ENCODE measurements around the gene MSRB1. TPM values are rescaled to one million over a fixed set of nuclear protein-coding genes. Genes with fewer than 3 reads are reported as not detected.

The MSRB1 gene
- total and polyA plus RNA-seq, 2 of the 13 experiments (the other 11 are each of a cell fraction or from before 2014, with no cell fraction given): 32.1 to 75.4 TPM

DNA sequence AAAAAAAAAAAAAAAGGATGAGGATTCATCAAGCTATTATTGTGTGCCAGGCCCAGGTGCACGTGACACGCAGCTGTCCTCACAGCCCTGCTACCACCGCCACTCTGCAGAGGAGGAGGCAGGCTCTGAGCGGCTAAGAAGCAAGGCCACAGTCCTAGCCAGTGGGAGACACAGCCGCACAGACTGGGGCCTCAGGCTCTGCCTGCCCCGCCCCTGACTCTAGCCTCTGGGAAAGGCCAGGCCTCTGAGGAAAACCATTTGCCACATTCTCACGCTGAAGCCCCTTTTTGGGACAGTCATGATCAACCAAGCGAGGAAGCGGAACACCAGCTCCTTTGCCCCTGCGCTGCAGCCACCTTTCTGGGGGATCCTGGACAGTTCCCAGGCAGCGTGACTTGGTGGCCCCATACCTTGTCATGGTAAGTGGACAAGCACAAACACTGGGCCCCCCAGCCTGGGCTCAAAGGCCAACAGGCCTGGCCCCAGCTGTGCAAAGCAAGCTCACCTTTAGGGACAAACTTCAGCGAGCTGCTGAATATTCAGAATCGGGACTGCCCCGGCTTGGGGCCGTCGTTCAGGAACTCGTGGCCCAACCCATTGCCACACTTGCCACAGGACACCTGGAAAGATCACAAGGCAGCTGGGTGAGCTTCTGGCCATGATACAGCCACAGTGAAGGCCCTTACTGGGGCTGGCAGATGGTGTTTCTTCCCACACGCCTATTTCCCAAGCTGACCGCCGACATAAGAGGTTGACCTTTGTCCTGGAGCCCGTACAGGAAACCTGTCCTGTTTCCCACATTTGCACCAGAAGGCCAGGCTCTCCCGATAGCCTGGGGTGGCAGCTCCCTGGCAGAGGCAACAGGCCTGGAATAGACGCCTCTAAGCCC, 2.5 kb downstream of the MSRB1 start (continued):
- TF ChIP-seq, protein P1, sequence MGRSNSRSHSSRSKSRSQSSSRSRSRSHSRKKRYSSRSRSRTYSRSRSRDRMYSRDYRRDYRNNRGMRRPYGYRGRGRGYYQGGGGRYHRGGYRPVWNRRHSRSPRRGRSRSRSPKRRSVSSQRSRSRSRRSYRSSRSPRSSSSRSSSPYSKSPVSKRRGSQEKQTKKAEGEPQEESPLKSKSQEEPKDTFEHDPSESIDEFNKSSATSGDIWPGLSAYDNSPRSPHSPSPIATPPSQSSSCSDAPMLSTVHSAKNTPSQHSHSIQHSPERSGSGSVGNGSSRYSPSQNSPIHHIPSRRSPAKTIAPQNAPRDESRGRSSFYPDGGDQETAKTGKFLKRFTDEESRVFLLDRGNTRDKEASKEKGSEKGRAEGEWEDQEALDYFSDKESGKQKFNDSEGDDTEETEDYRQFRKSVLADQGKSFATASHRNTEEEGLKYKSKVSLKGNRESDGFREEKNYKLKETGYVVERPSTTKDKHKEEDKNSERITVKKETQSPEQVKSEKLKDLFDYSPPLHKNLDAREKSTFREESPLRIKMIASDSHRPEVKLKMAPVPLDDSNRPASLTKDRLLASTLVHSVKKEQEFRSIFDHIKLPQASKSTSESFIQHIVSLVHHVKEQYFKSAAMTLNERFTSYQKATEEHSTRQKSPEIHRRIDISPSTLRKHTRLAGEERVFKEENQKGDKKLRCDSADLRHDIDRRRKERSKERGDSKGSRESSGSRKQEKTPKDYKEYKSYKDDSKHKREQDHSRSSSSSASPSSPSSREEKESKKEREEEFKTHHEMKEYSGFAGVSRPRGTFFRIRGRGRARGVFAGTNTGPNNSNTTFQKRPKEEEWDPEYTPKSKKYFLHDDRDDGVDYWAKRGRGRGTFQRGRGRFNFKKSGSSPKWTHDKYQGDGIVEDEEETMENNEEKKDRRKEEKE (IDR thresholded peaks at IDR 0.05): no peak
- no peak for TF ChIP-seq JARID2 (CRISPR knock-in tag; IDR thresholded peaks at IDR 0.05; ENCODE audit: insufficient replicate concordance)
- TF ChIP-seq, protein P2, sequence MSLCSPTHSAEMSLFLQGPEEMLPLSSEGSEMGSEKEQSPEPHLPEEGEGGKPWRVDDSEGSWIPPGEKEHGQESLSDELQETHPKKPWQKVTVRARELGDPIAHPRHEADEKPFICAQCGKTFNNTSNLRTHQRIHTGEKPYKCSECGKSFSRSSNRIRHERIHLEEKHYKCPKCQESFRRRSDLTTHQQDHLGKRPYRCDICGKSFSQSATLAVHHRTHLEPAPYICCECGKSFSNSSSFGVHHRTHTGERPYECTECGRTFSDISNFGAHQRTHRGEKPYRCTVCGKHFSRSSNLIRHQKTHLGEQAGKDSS (CRISPR knock-in tag; IDR thresholded peaks at IDR 0.05; ENCODE audit: borderline replicate concordance, low read depth): peak; percentile 35; the same call in 1 of the 2 replicates
- TF ChIP-seq, protein P3, sequence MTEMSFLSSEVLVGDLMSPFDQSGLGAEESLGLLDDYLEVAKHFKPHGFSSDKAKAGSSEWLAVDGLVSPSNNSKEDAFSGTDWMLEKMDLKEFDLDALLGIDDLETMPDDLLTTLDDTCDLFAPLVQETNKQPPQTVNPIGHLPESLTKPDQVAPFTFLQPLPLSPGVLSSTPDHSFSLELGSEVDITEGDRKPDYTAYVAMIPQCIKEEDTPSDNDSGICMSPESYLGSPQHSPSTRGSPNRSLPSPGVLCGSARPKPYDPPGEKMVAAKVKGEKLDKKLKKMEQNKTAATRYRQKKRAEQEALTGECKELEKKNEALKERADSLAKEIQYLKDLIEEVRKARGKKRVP (CRISPR knock-in tag; IDR thresholded peaks at IDR 0.05): peak in 1 of 2 experiments; percentile 58; a peak in 1 of 4 replicates
- peak; percentile 19 to 75; a peak in 2 of 4 replicates for TF ChIP-seq EP300 (IDR thresholded peaks at IDR 0.05; ENCODE audit: low read depth in 2 of 2, low read length in 2 of 2)
- peak; percentile 46; the same call in 1 of the 2 replicates for TF ChIP-seq EP300 (CRISPR knock-in tag; IDR thresholded peaks at IDR 0.05; ENCODE audit: borderline replicate concordance)
- TF ChIP-seq, protein P4, sequence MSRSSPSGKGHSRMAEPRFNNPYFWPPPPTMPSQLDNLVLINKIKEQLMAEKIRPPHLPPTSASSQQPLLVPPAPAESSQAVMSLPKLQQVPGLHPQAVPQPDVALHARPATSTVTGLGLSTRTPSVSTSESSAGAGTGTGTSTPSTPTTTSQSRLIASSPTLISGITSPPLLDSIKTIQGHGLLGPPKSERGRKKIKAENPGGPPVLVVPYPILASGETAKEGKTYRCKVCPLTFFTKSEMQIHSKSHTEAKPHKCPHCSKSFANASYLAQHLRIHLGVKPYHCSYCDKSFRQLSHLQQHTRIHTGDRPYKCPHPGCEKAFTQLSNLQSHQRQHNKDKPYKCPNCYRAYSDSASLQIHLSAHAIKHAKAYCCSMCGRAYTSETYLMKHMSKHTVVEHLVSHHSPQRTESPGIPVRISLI (CRISPR knock-in tag; IDR thresholded peaks at IDR 0.05; ENCODE audit: borderline replicate concordance): 0 out of 2 replicates have a peak, but pooled peaks have one; percentile 1
- TF ChIP-seq RBFOX2 (IDR thresholded peaks at IDR 0.05; ENCODE audit: low read depth, low read length): peak; percentile 68
- no peak; the same call in 1 of the 2 replicates for TF ChIP-seq SAFB2 (CRISPR knock-in tag; IDR thresholded peaks at IDR 0.05; ENCODE audit: borderline replicate concordance, low read depth)
- no peak for TF ChIP-seq EHMT2 (IDR thresholded peaks at IDR 0.05; ENCODE audit: borderline replicate concordance, low read depth, low read length)
- TF ChIP-seq NFKBIZ (CRISPR knock-in tag; IDR thresholded peaks at IDR 0.05): peak; percentile 68
- TF ChIP-seq, protein P5, sequence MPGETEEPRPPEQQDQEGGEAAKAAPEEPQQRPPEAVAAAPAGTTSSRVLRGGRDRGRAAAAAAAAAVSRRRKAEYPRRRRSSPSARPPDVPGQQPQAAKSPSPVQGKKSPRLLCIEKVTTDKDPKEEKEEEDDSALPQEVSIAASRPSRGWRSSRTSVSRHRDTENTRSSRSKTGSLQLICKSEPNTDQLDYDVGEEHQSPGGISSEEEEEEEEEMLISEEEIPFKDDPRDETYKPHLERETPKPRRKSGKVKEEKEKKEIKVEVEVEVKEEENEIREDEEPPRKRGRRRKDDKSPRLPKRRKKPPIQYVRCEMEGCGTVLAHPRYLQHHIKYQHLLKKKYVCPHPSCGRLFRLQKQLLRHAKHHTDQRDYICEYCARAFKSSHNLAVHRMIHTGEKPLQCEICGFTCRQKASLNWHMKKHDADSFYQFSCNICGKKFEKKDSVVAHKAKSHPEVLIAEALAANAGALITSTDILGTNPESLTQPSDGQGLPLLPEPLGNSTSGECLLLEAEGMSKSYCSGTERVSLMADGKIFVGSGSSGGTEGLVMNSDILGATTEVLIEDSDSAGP (CRISPR knock-in tag; IDR thresholded peaks at IDR 0.05; ENCODE audit: borderline replicate concordance): peak; percentile 69
- TF ChIP-seq HOXA5 (CRISPR knock-in tag; IDR thresholded peaks at IDR 0.05): peak; percentile 83
- 0 out of 2 replicates have a peak, but pooled peaks have one; percentile 52 for TF ChIP-seq ZNF510 (CRISPR knock-in tag; IDR thresholded peaks at IDR 0.05; ENCODE audit: low read depth)
- peak; percentile 66 for TF ChIP-seq THAP11 (CRISPR knock-in tag; IDR thresholded peaks at IDR 0.05)
- no peak for TF ChIP-seq ZNF24 (IDR thresholded peaks at IDR 0.05)
- TF ChIP-seq ZSCAN31 (CRISPR knock-in tag; IDR thresholded peaks at IDR 0.05; ENCODE audit: low read depth): peak; percentile 60
- TF ChIP-seq NAIF1 (CRISPR knock-in tag; IDR thresholded peaks at IDR 0.05; ENCODE audit: borderline replicate concordance): no peak
- peak; percentile 97 for TF ChIP-seq KDM6A (CRISPR knock-in tag; IDR thresholded peaks at IDR 0.05; ENCODE audit: low read depth)
- 0 out of 2 replicates have a peak, but pooled peaks have one; percentile 15 for TF ChIP-seq ZBTB3 (CRISPR knock-in tag; IDR thresholded peaks at IDR 0.05; ENCODE audit: borderline replicate concordance, low read depth)
- TF ChIP-seq KDM1A (CRISPR knock-in tag; IDR thresholded peaks at IDR 0.05): no peak

Measured in HepG2 (cell line).